Fibroblast of lung (primary cell): Measurements from ENCODE around the gene TBC1D14. TPM values are rescaled to one million over a fixed set of nuclear protein-coding genes. Genes with fewer than 3 reads are reported as not detected.

Experiments
- DNase-seq, 2 donors: peaks; one replicate each; pipeline versions ENCODE4 v3.0.0 to v3.0.0-alpha.2; 2010; ENCODE audit warnings: low read depth in 2 of 2
- H2AFZ ChIP-seq: 2 replicates; pipeline ENCODE4 v1.5.1; 2012; ENCODE audit warnings: low read length, control low read depth, inconsistent platforms
- H3K27ac ChIP-seq: 2 replicates; pipeline ENCODE4 v1.5.1; 2011; ENCODE audit warnings: low read length, control low read depth; ENCODE audit not compliant: insufficient read depth
- H3K27me3 ChIP-seq: 2 replicates; pipeline ENCODE4 v1.5.1; 2011; ENCODE audit warnings: mild to moderate bottlenecking, low read length; ENCODE audit not compliant: control insufficient read depth, insufficient read depth
- H3K36me3 ChIP-seq: 2 replicates; pipeline ENCODE4 v1.5.1; 2011; ENCODE audit warnings: low read length; ENCODE audit not compliant: control insufficient read depth, insufficient read depth
- H3K4me1 ChIP-seq: 2 replicates; pipeline ENCODE4 v1.5.1; 2011; ENCODE audit warnings: low read length; ENCODE audit not compliant: control insufficient read depth, insufficient read depth; ENCODE audit errors: extremely low read depth
- H3K4me2 ChIP-seq: 2 replicates; pipeline ENCODE4 v1.5.1; 2011; ENCODE audit warnings: low read length, control low read depth; ENCODE audit not compliant: insufficient read depth; ENCODE audit errors: extremely low read depth
- H3K4me3 ChIP-seq, 4 experiments: fragments of 200-600 bp in 1 of 4; sonication (generic) in 1 of 4; replicated peaks in 1 of 4; 2 replicates each; pipeline ENCODE4 v1.5.1; 2011 to 2016; ENCODE audit warnings: low read length in 4 of 4, low read depth in 3 of 4, mild to moderate bottlenecking in 3 of 4, control low read depth in 2 of 4, inconsistent platforms in 1 of 4, mixed read lengths in 1 of 4; ENCODE audit not compliant: insufficient read depth in 1 of 4; ENCODE audit errors: control extremely low read depth in 1 of 4
- H3K79me2 ChIP-seq: 2 replicates; pipeline ENCODE4 v1.5.1; 2012; ENCODE audit warnings: mild to moderate bottlenecking, low read length, inconsistent platforms; ENCODE audit not compliant: control insufficient read depth, insufficient read depth
- H3K9ac ChIP-seq: 2 replicates; pipeline ENCODE4 v1.5.1; 2011; ENCODE audit warnings: mild to moderate bottlenecking, low read length, control low read depth; ENCODE audit not compliant: insufficient read depth
- H3K9me3 ChIP-seq: 2 replicates; pipeline ENCODE4 v1.5.1; 2012; ENCODE audit warnings: low read depth, low read length; ENCODE audit not compliant: control insufficient read depth, insufficient read depth
- H4K20me1 ChIP-seq: 2 replicates; pipeline ENCODE4 v1.5.1; 2011; ENCODE audit warnings: low read length; ENCODE audit not compliant: control insufficient read depth, insufficient read depth; ENCODE audit errors: extremely low read depth
- EZH2 ChIP-seq: IDR thresholded peaks from 2 replicates; pipeline ENCODE4 v1.5.1; 2012; ENCODE audit warnings: low read length, control low read depth, mild to moderate bottlenecking; ENCODE audit errors: missing control alignments
- polyA plus RNA-seq, 2 donors: library from polyadenylated mRNA; depleted of rRNA in 1 of 2; stranded (reverse) in 1 of 2; unstranded in 1 of 2; fragments of >200 nt; gene quantifications; 2 replicates each; pipeline ENCODE4 v1.2.1, GENCODE V29; 2011 to 2012; ENCODE audit warnings: missing spikeins in 1 of 2
- total RNA-seq: library from RNA; depleted of rRNA; stranded (reverse); fragments of >200 nt; gene quantifications from 2 replicates; pipeline ENCODE4 v1.2.1, GENCODE V29; 2014
- TF ChIP-seq, protein P1 (sequence below), 2 donors: IDR thresholded peaks in 1 of 2; conservative IDR thresholded peaks in 1 of 2; 1 replicate in 1 of 2; 2 replicates in 1 of 2; pipeline ENCODE4 v1.5.1; 2011 to 2012; ENCODE audit warnings: low read length in 2 of 2, control low read depth in 1 of 2, inconsistent platforms in 1 of 2, low read depth in 1 of 2, mild to moderate bottlenecking in 1 of 2

TBC1D14 gene
- total and polyA plus RNA-seq, 2 donors (not counting 1 experiment from before 2014, with no cell fraction given): 26.9 to 37.7 TPM

DNA sequence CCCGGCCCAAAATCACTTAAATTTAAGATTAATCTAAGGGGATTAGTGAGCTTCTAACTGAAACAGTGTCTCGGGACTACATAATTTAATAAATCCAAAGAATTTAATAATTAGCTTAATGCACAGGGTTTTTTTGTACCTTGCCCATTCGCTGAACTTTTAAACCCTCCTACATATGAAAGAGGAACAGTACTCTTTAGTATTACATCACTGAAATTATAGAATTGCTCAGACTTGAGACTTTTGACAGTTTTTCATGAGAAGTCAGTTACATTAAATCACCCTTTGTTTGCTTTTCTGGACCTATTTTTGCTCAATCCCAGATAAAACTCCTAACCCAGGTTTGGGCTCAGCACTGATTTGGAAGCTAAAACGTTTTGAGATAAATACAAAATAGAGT, 131.1 kb downstream of the TBC1D14 start:
- peaks cover 13% of the 10 kb centered on the region for H3K4me1 ChIP-seq
- DNase-seq: no peak
- H3K9me3 ChIP-seq: no peaks in the 10 kb centered on the region
- H3K9ac ChIP-seq: no peak overlapping the region
- TF ChIP-seq, protein P1, sequence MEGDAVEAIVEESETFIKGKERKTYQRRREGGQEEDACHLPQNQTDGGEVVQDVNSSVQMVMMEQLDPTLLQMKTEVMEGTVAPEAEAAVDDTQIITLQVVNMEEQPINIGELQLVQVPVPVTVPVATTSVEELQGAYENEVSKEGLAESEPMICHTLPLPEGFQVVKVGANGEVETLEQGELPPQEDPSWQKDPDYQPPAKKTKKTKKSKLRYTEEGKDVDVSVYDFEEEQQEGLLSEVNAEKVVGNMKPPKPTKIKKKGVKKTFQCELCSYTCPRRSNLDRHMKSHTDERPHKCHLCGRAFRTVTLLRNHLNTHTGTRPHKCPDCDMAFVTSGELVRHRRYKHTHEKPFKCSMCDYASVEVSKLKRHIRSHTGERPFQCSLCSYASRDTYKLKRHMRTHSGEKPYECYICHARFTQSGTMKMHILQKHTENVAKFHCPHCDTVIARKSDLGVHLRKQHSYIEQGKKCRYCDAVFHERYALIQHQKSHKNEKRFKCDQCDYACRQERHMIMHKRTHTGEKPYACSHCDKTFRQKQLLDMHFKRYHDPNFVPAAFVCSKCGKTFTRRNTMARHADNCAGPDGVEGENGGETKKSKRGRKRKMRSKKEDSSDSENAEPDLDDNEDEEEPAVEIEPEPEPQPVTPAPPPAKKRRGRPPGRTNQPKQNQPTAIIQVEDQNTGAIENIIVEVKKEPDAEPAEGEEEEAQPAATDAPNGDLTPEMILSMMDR (conservative IDR thresholded peaks at IDR 0.05 in 1 of 2, IDR thresholded peaks at IDR 0.05 in 1 of 2; ENCODE audit: low read depth in 1 of 2, low read length in 2 of 2): no peak
- no peak for TF ChIP-seq EZH2
- no peaks in the 10 kb centered on the region for H4K20me1 ChIP-seq
- H3K79me2 ChIP-seq: peaks cover 23% of the 10 kb centered on the region
- no peak overlapping the region for H2AFZ ChIP-seq
- no peak overlapping the region for H3K4me2 ChIP-seq
- H3K4me3 ChIP-seq: no peak overlapping the region
- no peaks in the 10 kb centered on the region for H3K27me3 ChIP-seq
- no peaks in the 10 kb centered on the region for H3K36me3 ChIP-seq
- no peak overlapping the region for H3K27ac ChIP-seq

GRCh38 chr4:7041246-7041645, 131.6 kb downstream of the TBC1D14 start:
- Histone ChIP-seq H4K20me1 (no peaks in the 10 kb centered on the region), H3K27me3 (no peaks in the 10 kb centered on the region), H3K4me1 (peaks cover 12% of the 10 kb centered on the region), H3K27ac (no peak overlapping the region), H2AFZ (no peak overlapping the region), H3K4me3 (no peak overlapping the region), H3K4me2 (peak overlapping the region; percentile 93), H3K9ac (no peak overlapping the region), H3K79me2 (peaks cover 26% of the 10 kb centered on the region), H3K36me3 (no peaks in the 10 kb centered on the region), H3K9me3 (no peaks in the 10 kb centered on the region)
- no peak for TF ChIP-seq EZH2
- TF ChIP-seq, protein P1 (conservative IDR thresholded peaks at IDR 0.05 in 1 of 2, IDR thresholded peaks at IDR 0.05 in 1 of 2; ENCODE audit: low read depth in 1 of 2, low read length in 2 of 2): no peak
- no peak for DNase-seq

GRCh38 chr4:7041801-7042502, 132.3 kb downstream of the TBC1D14 start:
- H4K20me1 ChIP-seq: no peaks in the 10 kb centered on the region
- H3K4me1 ChIP-seq: peaks cover 12% of the 10 kb centered on the region
- no peak for DNase-seq
- TF ChIP-seq, protein P1 (conservative IDR thresholded peaks at IDR 0.05 in 1 of 2, IDR thresholded peaks at IDR 0.05 in 1 of 2; ENCODE audit: low read depth in 1 of 2, low read length in 2 of 2): no peak
- no peak for TF ChIP-seq EZH2
- H3K4me2 ChIP-seq: peak overlapping the region; percentile 93
- H3K27me3 ChIP-seq: no peaks in the 10 kb centered on the region
- no peaks in the 10 kb centered on the region for H3K9me3 ChIP-seq
- H3K27ac ChIP-seq: peak overlapping the region; percentile 90
- H2AFZ ChIP-seq: peak overlapping the region; percentile 92
- H3K36me3 ChIP-seq: no peaks in the 10 kb centered on the region
- peak overlapping the region; percentile 85 for H3K9ac ChIP-seq
- peaks cover 33% of the 10 kb centered on the region for H3K79me2 ChIP-seq
- peak overlapping the region; percentile 60 to 91 (median 73) for H3K4me3 ChIP-seq
